ENCODE measurements around the gene CHTF8.

Gene CHTF8

DNA sequence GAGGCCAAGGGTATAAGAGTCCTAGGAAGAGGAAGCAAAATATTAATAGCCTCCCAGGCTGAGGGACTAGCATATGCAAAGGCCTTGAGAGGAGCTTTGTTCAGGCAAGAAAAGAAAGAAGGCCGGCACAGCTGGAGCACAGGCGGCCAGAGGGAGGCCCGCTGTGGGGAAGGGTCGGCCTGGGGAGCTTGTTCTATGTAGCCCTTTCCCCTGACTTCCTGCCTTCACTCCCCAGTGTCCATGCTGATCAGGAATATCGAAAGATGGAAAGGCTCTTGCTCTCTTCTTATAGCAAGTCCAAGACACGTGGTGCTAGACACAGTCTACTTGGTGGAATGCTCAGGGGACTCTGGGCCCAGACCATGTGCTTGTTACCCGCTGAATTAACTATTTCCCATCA is 54.3 kb downstream of the CHTF8 start:
- Histone ChIP-seq H3K36me3 (ENCODE audit: insufficient read depth, low read length) (no peaks in the 10 kb centered on the region), H4K20me1 (ENCODE audit: insufficient read depth, low read length) (no peaks in the 10 kb centered on the region), H3K27me3 (ENCODE audit: insufficient read depth, low read length) (no peaks in the 10 kb centered on the region), H3K4me1 (ENCODE audit: insufficient read depth, low read length, severe bottlenecking) (no peaks in the 10 kb centered on the region), H3K9ac (ENCODE audit: low read length) (no peak overlapping the region), H3K9me3 (ENCODE audit: low read length) (no peaks in the 10 kb centered on the region), H3K79me2 (ENCODE audit: insufficient read depth, low read length) (no peaks in the 10 kb centered on the region), H3K4me3 (ENCODE audit: low read depth, low read length, poor library complexity, severe bottlenecking) (no peak overlapping the region), H2AFZ (ENCODE audit: low read length) (no peak overlapping the region), H3F3A (ENCODE audit: insufficient read depth, low read length) (no peaks in the 10 kb centered on the region), H3K9me2 (ENCODE audit: low read depth, low read length) (no peaks in the 10 kb centered on the region), H3K27ac (ENCODE audit: low read depth, low read length, poor library complexity, severe bottlenecking) (no peak overlapping the region), H3K4me2 (ENCODE audit: low read length) (no peak overlapping the region)
- TF ChIP-seq, protein P1, sequence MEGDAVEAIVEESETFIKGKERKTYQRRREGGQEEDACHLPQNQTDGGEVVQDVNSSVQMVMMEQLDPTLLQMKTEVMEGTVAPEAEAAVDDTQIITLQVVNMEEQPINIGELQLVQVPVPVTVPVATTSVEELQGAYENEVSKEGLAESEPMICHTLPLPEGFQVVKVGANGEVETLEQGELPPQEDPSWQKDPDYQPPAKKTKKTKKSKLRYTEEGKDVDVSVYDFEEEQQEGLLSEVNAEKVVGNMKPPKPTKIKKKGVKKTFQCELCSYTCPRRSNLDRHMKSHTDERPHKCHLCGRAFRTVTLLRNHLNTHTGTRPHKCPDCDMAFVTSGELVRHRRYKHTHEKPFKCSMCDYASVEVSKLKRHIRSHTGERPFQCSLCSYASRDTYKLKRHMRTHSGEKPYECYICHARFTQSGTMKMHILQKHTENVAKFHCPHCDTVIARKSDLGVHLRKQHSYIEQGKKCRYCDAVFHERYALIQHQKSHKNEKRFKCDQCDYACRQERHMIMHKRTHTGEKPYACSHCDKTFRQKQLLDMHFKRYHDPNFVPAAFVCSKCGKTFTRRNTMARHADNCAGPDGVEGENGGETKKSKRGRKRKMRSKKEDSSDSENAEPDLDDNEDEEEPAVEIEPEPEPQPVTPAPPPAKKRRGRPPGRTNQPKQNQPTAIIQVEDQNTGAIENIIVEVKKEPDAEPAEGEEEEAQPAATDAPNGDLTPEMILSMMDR (IDR thresholded peaks at IDR 0.05; ENCODE audit: low read length): no peak
- TF ChIP-seq EZH2 (IDR thresholded peaks at IDR 0.05; ENCODE audit: borderline replicate concordance, low read length): no peak

DNA sequence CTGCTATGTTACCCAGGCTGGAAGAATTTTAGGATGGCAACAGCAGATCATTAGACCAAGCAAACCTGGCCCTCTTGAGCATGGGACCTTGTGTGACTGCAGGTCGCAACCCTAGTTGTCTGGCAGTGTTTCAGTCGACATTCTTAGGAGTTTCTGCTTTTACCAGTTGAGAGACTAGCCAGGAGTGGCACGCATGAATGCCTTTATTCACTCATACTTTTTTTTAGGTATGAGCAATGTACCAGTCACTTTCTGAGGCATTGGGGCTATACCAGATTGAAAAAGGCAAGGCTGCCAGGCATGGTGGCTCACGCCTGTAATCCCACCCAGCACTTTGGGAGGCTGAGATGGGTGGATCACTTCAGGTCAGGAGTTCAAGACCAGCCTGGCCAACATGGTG is 55.1 kb downstream of the CHTF8 start:
- Histone ChIP-seq H3K9me2 (ENCODE audit: low read depth, low read length) (no peaks in the 10 kb centered on the region), H4K20me1 (ENCODE audit: insufficient read depth, low read length) (no peaks in the 10 kb centered on the region), H3K4me2 (ENCODE audit: low read length) (no peak overlapping the region), H3K4me3 (ENCODE audit: low read depth, low read length, poor library complexity, severe bottlenecking) (no peak overlapping the region), H2AFZ (ENCODE audit: low read length) (no peak overlapping the region), H3K27ac (ENCODE audit: low read depth, low read length, poor library complexity, severe bottlenecking) (no peak overlapping the region), H3K27me3 (ENCODE audit: insufficient read depth, low read length) (no peaks in the 10 kb centered on the region), H3K4me1 (ENCODE audit: insufficient read depth, low read length, severe bottlenecking) (no peaks in the 10 kb centered on the region), H3K9ac (ENCODE audit: low read length) (no peak overlapping the region), H3K36me3 (ENCODE audit: insufficient read depth, low read length) (no peaks in the 10 kb centered on the region), H3K79me2 (ENCODE audit: insufficient read depth, low read length) (no peaks in the 10 kb centered on the region), H3K9me3 (ENCODE audit: low read length) (no peaks in the 10 kb centered on the region), H3F3A (ENCODE audit: insufficient read depth, low read length) (no peaks in the 10 kb centered on the region)
- TF ChIP-seq EZH2 (IDR thresholded peaks at IDR 0.05; ENCODE audit: borderline replicate concordance, low read length): no peak
- TF ChIP-seq, protein P1 (IDR thresholded peaks at IDR 0.05; ENCODE audit: low read length): no peak

- Histone ChIP-seq H3K9me3 (ENCODE audit: low read length) (no peaks in the 10 kb centered on the region), H3K36me3 (ENCODE audit: insufficient read depth, low read length) (no peaks in the 10 kb centered on the region), H3K9ac (ENCODE audit: low read length) (no peak overlapping the region), H3K4me3 (ENCODE audit: low read depth, low read length, poor library complexity, severe bottlenecking) (no peak overlapping the region), H3K4me1 (ENCODE audit: insufficient read depth, low read length, severe bottlenecking) (no peaks in the 10 kb centered on the region), H4K20me1 (ENCODE audit: insufficient read depth, low read length) (no peaks in the 10 kb centered on the region), H3F3A (ENCODE audit: insufficient read depth, low read length) (no peaks in the 10 kb centered on the region), H3K27me3 (ENCODE audit: insufficient read depth, low read length) (no peaks in the 10 kb centered on the region), H3K27ac (ENCODE audit: low read depth, low read length, poor library complexity, severe bottlenecking) (no peak overlapping the region), H3K9me2 (ENCODE audit: low read depth, low read length) (no peaks in the 10 kb centered on the region), H3K4me2 (ENCODE audit: low read length) (no peak overlapping the region), H3K79me2 (ENCODE audit: insufficient read depth, low read length) (no peaks in the 10 kb centered on the region), H2AFZ (ENCODE audit: low read length) (no peak overlapping the region)
- TF ChIP-seq, protein P1 (IDR thresholded peaks at IDR 0.05; ENCODE audit: low read length): no peak
- no peak for TF ChIP-seq EZH2 (IDR thresholded peaks at IDR 0.05; ENCODE audit: borderline replicate concordance, low read length)
Measured at GRCh38 chr16:69073181-69073702, 59.1 kb downstream of the CHTF8 start.
